Heart left ventricle (tissue), 13 donors: ENCODE measurements around the gene CUX1.
"Not testable (repeated sequence)": the region's sequence is repeated elsewhere in the genome, so short reads cannot be mapped to it uniquely, and the experiment has no call there.

Experiments used
- CTCF ChIP-seq, 12 donors: fragments of 200-600 bp; sonication (generic) in 4 of 12; IDR thresholded peaks; one replicate each; pipeline versions ENCODE4 v1.5.0 to v1.8.0; 2018 to 2022; ENCODE audit warnings: antibody characterized with exemption in 12 of 12, mild to moderate bottlenecking in 5 of 12
- POLR2A ChIP-seq, 2 donors: fragments of 450-650 bp; IDR thresholded peaks; one replicate each; pipeline ENCODE4 v1.6.1; 2017; ENCODE audit warnings: antibody characterized with exemption in 2 of 2, mild to moderate bottlenecking in 2 of 2, moderate library complexity in 2 of 2
- donor health status: ischemic (EF 13 %, LVEDD 7.1; RV severe dilation, severe dysfunction).
- donor health status: DM: no; HTN: yes; CAD: no.
- donor health status: DM: no; HTN: no; CAD: no.
- donor health status: ischemic (EF 25% LVEDD 6.9; RV normal size, moderate dysfunction).
- donor health status: ischemic (EF 25% LVEDD 5.7; RV mildly dilated, moderate dysfunction).
- donor health status: ischemic (EF 35%, LVEDD 5.7; RV mildly dilated, moderate dysfunction).
- donor health status: nonischemic (EF 11% LVEDD 7.7; RV severe dilation, severe dysfunction).
- donor health status: DM: yes; HTN: yes; CAD: no.
- donor health status: PGD.
- donor health status: ischemic (EF 29% LVEDD 5.4; RV normal size, mild dysfunction).
- donor health status: nonischemic (EF 23%, LVEDD 6.1; RV moderate dilation, normal function).

DNA sequence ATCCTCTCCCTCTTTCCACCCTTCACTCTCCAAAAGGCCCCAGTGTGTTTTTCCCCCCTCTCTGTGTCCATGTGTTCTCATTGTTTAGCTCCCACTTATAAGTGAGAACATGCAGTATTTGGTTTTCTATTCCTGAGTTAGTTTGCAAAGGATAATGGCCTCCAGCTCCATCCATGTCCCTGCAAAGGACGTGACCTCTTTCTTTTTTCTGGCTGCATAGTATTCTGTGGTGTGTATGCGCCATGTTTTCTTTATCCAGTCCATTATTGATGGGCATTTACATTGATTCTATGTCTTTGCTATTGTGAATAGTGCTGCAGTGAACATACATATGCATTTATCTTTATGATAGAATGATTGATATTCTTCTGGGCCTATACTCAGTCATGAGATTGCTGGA, 31.9 kb downstream of the CUX1 start:
- TF ChIP-seq CTCF, POLR2A (IDR thresholded peaks at IDR 0.05): not testable (repeated sequence)
